Activated naive CD4-positive, alpha-beta T cell treated with anti-CD3 and anti-CD28 coated beads, Interleukin-2, amount 50 U/mL, for 72 hours (primary cell): ENCODE data around the gene ZMIZ1. TPM values are rescaled to one million over a fixed set of nuclear protein-coding genes. Genes with fewer than 3 reads are reported as not detected.
A peak's percentile ranks its signal among the peaks of the same experiment; 100 is the strongest.

Source experiments
- ATAC-seq, 2 donors: fragments of 150-1000 bp; cut with Tn5 transposase; 2 replicates each; pipeline ENCODE4 v1.10.0; 2021; ENCODE audit warnings: mild to moderate bottlenecking in 2 of 2, moderate library complexity in 2 of 2
- DNase-seq, 2 donors: peaks; one replicate each; pipeline ENCODE4 v3.0.0; 2021 to 2022; ENCODE audit warnings: low spot score in 2 of 2
- H3K27ac Mint-ChIP-seq, 2 donors: one replicate each; pipeline ENCODE4 v1.8.0; 2022; ENCODE audit warnings: mild to moderate bottlenecking in 2 of 2, mixed read lengths in 2 of 2
- H3K36me3 Mint-ChIP-seq, 2 donors: one replicate each; pipeline ENCODE4 v1.8.0; 2022; ENCODE audit warnings: mixed read lengths in 2 of 2
- H3K9me3 Mint-ChIP-seq, 2 donors: one replicate each; pipeline ENCODE4 v1.8.0; 2022; ENCODE audit warnings: mixed read lengths in 2 of 2
- total RNA-seq, 2 donors: library from RNA; stranded (reverse); gene quantifications; one replicate each; pipeline ENCODE4 v1.2.3, GENCODE V29; 2022

Gene ZMIZ1
- total RNA-seq, 2 donors from 2014 or later, result 16.1 to 42.7 TPM

DNA sequence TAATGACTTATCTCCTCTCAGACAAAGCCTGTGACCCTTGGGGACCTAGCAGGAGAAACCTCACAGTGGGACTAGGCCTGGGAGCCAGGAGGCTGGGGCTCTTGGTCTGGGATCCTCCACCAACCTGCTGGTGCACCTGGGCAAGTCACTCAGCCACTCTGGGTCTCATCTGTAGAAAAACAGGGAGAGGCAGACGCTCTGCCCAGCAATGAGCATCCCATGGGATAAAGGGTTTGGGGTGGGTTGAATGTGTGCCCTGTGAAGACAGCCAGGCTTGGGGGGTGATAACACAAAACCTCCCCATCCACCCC, 81.6 kb downstream of the ZMIZ1 start:
- Mint-ChIP-seq H3K27ac (peak overlapping the region; percentile 37 to 79), H3K36me3 (no peaks in the 10 kb centered on the region), H3K9me3 (no peaks in the 10 kb centered on the region)
- no peak for ATAC-seq
- no peak for DNase-seq

DNA sequence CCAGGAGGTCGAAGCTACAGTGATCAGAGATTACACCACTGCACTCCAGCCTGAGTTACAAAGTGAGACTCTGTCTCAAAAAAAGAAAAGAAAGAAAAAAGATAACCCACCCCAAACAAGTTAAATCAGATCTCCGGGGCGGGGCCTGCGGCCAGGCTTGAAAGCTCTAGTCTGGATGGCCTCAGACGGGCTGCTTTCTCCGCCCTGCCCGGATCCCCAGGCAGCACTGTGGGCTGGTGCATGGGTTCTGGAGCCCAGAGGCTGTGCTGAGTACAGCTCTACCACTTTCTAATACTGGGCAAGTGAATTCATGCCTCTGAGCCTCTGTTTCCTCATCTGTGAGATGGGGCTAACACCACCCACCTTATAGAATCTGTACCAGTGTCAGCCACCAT, 83.7 kb downstream of the ZMIZ1 start:
- DNase-seq, result no peak
- no peak overlapping the region for H3K27ac Mint-ChIP-seq
- no peak for ATAC-seq

DNA sequence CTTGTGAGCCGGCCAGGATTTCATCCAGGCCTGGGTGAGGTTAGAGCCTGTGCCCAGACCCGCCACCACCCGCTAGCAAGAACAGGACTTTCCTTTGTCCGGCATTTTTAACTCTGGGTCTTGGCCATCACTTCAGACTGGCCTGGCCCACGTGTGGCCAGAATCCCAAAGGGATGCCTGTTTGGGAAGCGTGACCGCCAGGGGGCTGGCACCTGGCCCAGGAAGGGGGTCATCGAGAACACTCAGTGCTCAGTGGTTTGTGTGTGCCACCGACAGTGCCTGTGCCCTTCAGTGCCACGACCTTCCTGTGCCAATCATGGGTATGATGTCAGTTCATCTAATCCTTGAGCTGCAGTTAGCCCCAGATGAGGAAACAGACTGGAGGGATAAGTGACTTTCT, 85.0 kb downstream of the ZMIZ1 start:
- no peak overlapping the region for H3K27ac Mint-ChIP-seq
- no peaks in the 10 kb centered on the region for H3K36me3 Mint-ChIP-seq
- H3K9me3 Mint-ChIP-seq, result no peaks in the 10 kb centered on the region
- ATAC-seq, result no peak
- no peak for DNase-seq

More for the DNA sequence above, 83.7 kb downstream of the ZMIZ1 start:
- no peaks in the 10 kb centered on the region for H3K9me3 Mint-ChIP-seq
- H3K36me3 Mint-ChIP-seq, result no peaks in the 10 kb centered on the region

DNA sequence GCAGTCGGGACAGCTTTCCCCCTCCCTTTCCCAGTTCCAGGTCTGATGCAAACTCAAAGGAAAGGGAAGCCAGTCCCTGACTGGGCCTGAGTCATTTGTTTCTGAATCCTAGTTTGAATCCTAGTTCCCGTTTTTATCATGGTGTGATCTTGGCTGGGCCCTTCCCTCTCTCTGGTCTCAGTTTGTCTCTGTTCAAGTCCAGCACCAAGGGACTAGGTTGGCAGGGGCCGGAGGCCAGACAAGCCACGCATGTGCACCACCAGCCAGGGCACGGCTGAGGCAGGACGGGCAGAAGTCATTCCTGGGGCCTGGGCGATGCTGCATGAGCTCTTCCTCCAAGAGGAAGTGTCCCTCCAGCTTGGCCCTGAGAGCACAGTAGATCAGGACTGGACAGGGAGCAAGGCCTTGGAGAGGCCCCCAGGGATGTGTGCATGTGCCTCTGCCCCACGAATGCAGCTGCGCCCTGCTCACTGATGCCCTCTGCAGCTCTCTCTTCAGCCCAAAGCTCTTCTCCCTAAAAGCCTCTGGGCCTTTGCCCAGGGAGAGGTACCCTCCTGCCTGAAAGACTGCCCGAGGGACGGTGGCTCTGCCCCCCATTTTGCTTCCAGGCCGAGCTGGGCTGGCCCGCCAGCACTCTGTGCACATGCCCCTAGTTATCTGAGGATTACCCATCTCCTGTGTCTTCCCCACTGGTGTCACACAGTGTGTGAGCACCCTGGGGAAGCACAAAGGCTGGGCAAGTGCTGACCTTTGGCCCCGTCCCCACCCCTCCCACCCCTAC, 86.7 kb downstream of the ZMIZ1 start:
- Mint-ChIP-seq H3K27ac (no peak overlapping the region), H3K36me3 (no peaks in the 10 kb centered on the region), H3K9me3 (no peaks in the 10 kb centered on the region)
- ATAC-seq (no peak), DNase-seq (no peak)

DNA sequence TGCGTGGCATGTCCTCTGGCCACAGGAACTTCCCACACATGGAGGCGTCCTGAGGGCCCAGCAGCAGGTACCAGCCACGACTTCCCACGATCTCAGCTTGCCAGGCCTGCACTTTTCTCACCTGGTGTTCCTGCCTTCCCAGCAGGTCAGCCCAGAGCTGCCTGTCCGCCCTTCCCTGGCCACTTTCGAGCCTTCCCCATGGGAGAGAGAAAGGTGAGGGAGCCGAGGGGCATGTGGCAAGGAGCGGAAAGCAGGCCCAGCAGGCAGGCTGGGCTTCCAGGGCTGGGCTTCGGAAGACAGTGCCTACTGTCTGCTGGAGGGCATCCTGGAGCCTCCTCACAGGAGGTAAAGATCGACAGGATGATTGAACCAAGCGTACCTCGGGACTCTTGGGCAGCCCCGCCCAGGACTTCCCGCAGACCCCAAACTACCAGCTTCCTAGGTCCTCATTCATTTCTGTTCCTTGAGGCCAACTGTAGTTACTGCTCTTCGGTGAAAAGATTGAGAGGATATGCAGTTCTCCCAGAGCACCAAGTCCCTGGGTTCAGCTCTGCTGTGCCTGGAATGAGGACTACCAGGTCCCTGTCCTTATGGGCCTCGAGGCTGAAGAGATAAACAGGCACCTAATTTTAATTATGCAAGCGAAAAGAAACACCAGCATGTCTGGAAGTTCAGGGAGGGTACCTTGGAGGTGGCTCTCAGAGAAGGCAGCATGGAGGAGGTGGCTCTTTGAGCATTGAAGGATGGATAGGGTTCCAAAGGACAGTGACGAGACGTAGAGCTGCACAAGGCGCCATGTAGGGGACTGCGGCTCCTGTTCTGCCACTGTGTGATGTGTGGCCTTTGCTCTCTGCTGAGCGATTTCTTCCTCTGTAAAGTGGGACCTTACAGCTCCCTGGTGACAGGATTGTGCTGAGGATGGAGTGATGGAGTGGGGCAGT, 87.8 kb downstream of the ZMIZ1 start:
- H3K36me3 Mint-ChIP-seq, result no peaks in the 10 kb centered on the region
- no peaks in the 10 kb centered on the region for H3K9me3 Mint-ChIP-seq
- DNase-seq (no peak), ATAC-seq (no peak)
- H3K27ac Mint-ChIP-seq, result peak overlapping the region; percentile 66 to 70

DNA sequence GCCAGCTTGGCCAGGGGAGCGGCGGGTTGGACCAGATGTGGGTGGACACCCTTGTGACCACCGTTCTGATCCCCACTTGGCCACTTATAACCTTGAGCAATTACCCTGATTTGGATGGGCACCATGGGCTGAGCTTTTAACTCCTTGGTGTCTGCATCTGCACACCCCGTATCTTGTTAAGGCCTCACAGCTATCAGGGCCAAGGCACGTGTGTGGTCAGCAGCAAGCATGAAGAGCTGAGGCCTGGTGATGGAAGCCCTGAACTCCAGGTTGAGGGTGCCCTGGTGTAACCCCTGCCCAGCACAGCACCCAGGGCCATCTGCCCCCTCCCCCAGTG, 89.2 kb downstream of the ZMIZ1 start:
- ATAC-seq (no peak), DNase-seq (no peak)
- Mint-ChIP-seq H3K9me3 (no peaks in the 10 kb centered on the region), H3K36me3 (no peaks in the 10 kb centered on the region), H3K27ac (no peak overlapping the region)

- no peak overlapping the region for H3K27ac Mint-ChIP-seq
Measured at GRCh38 chr10:79158402-79159097, 89.8 kb downstream of the ZMIZ1 start.

GRCh38 chr10:79159141-79159651, 90.4 kb downstream of the ZMIZ1 start:
- H3K9me3 Mint-ChIP-seq, result no peaks in the 10 kb centered on the region
- H3K36me3 Mint-ChIP-seq, result no peaks in the 10 kb centered on the region
- no peak overlapping the region for H3K27ac Mint-ChIP-seq
- no peak for DNase-seq
- ATAC-seq, result no peak

More at GRCh38 chr10:79158402-79159097, 89.8 kb downstream of the ZMIZ1 start:
- H3K9me3 Mint-ChIP-seq, result no peaks in the 10 kb centered on the region
- peak in 1 of 2 donors; percentile 29 for ATAC-seq
- no peaks in the 10 kb centered on the region for H3K36me3 Mint-ChIP-seq
- no peak for DNase-seq

DNA sequence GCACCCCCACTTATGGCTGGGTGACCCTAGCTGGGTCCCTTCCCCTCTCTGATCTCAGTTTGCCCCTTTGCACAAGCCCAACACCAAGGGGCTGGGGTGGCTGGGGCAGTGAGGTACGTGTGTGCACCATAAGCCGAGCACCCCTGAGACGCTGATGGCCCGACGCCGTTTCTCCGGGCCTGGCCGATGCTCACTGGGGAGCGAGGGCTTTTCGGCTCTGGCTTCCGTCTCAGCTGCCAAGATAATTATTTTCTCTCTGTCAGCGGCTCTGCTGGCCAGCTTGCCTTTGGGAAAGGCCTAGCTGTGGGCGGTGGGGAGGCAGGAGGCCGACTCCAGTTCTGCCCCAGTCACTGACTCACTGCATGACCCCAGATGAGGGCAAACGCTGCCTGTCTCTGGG, 91.0 kb downstream of the ZMIZ1 start:
- Mint-ChIP-seq H3K9me3 (no peaks in the 10 kb centered on the region), H3K27ac (peak overlapping the region in 1 of 2 donors; percentile 60), H3K36me3 (no peaks in the 10 kb centered on the region)
- no peak for DNase-seq
- no peak for ATAC-seq

GRCh38 chr10:79160191-79160590, 91.4 kb downstream of the ZMIZ1 start:
- no peaks in the 10 kb centered on the region for H3K9me3 Mint-ChIP-seq
- no peak for DNase-seq
- ATAC-seq, result no peak
- H3K27ac Mint-ChIP-seq, result no peak overlapping the region
- H3K36me3 Mint-ChIP-seq, result no peaks in the 10 kb centered on the region

DNA sequence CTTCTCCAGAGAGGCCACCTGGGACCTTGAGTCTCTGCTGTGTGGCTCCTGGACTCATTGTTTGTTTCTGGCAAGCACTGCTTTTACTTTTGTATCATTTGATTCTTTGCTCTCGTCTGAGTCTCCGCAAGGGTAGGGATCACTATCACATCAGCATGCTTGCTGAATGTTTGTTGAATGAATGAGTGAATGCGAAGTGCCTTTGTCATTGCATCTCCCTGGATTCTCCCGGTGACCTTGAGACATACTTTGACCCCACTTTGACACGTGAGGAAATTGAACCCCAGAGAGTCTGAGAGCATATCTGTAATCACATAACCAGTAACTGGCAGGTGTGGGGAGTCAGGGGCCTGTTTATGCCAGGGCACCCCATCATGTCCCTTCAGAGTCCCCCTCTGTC, 92.8 kb downstream of the ZMIZ1 start:
- H3K9me3 Mint-ChIP-seq, result no peaks in the 10 kb centered on the region
- no peak for ATAC-seq
- DNase-seq, result no peak

GRCh38 chr10:79162022-79162421, 93.3 kb downstream of the ZMIZ1 start:
- Mint-ChIP-seq H3K36me3 (no peaks in the 10 kb centered on the region), H3K27ac (peak overlapping the region in 1 of 2 donors; percentile 8), H3K9me3 (no peaks in the 10 kb centered on the region)
- ATAC-seq (no peak), DNase-seq (no peak)

More for the DNA sequence above, 92.8 kb downstream of the ZMIZ1 start:
- H3K27ac Mint-ChIP-seq, result peak overlapping the region; percentile 8 to 12
- H3K36me3 Mint-ChIP-seq, result no peaks in the 10 kb centered on the region

DNA sequence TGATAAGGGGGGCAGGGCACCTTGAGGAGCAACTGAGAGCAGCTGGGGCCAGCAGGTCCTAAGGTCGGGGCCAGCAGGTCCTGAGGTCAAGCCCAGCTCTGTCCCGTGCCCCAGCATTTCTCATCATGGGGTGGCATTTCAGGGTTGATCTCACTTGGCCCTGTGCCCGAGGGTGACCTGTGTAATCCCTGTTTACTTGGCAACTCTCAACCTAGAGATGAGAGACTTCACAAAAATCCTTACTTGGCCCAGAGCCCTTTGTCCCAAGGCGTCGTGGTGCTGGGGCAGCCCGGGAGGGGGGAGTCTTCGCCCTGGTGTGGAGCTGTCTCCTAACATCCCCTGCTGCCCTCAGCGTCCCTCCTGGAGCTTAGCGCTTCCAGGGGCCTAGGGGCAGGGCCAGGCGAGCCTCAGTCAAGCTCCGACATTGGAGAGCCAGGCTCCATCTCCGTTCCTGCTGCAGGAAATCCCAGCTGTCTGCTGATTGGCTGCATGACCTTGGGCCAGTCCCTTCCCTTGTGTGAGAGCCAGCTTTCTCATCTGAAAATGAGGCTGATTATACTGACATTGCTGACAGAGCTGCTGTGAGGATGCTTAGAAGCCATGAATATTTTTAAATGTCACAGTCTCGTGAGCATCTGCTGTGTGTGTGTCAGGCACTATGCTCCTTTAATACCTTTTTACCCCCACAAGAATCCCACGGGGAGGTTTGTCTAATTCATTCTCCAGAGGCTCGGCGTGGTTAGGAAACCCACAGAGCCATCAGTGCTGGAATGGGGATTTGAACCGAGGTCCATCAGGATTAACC, 94.3 kb downstream of the ZMIZ1 start:
- ATAC-seq, result no peak

GRCh38 chr10:79163666-79163975, 94.9 kb downstream of the ZMIZ1 start:
- DNase-seq, result no peak

More for the DNA sequence above, 94.3 kb downstream of the ZMIZ1 start:
- no peaks in the 10 kb centered on the region for H3K9me3 Mint-ChIP-seq
- no peak for DNase-seq
- no peak overlapping the region for H3K27ac Mint-ChIP-seq
- H3K36me3 Mint-ChIP-seq, result no peaks in the 10 kb centered on the region

DNA sequence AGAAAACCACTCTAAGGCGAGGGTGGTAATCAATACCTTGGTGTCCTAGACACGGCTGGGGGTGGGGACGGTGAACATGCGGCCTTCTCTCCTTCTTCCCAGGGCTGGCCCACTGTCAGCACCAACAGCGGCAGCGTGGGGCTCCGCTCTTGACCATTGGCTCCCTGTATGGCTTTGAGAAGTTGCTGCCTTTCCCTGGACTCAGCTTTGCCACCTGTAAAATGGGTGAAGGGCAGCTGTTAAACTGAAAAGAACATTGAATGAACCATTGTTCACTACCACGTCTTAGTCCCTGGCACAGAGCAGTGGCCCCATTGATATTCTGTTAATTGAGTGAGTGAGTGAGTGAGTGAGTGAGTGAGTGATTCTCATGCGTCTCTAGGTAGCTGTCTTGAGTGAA, 95.3 kb downstream of the ZMIZ1 start:
- H3K36me3 Mint-ChIP-seq, result no peaks in the 10 kb centered on the region
- no peak overlapping the region for H3K27ac Mint-ChIP-seq
- DNase-seq (no peak), ATAC-seq (no peak)
- no peaks in the 10 kb centered on the region for H3K9me3 Mint-ChIP-seq

More at GRCh38 chr10:79163666-79163975, 94.9 kb downstream of the ZMIZ1 start:
- ATAC-seq, result no peak
- Mint-ChIP-seq H3K36me3 (no peaks in the 10 kb centered on the region), H3K9me3 (no peaks in the 10 kb centered on the region), H3K27ac (no peak overlapping the region)

- no peaks in the 10 kb centered on the region for H3K36me3 Mint-ChIP-seq
- DNase-seq, result no peak
- H3K27ac Mint-ChIP-seq, result no peak overlapping the region
- H3K9me3 Mint-ChIP-seq, result no peaks in the 10 kb centered on the region
- ATAC-seq, result no peak
Measured at GRCh38 chr10:79165070-79165778, 96.5 kb downstream of the ZMIZ1 start.
